NK-92 (cell line): ENCODE results near the gene UBALD2.
"Not testable (repeated sequence)": the region's sequence is repeated elsewhere in the genome, so short reads cannot be mapped to it uniquely, and the experiment has no call there.

Experiments
- DNase-seq: peaks from one replicate; lab custom pipeline; 2025; ENCODE audit not compliant: unreplicated experiment; lab: John Stamatoyannopoulos, UW

The UBALD2 gene

GRCh38 chr17:76265624-76266243, 586 bp downstream of the UBALD2 start:
- no peak for DNase-seq

DNA sequence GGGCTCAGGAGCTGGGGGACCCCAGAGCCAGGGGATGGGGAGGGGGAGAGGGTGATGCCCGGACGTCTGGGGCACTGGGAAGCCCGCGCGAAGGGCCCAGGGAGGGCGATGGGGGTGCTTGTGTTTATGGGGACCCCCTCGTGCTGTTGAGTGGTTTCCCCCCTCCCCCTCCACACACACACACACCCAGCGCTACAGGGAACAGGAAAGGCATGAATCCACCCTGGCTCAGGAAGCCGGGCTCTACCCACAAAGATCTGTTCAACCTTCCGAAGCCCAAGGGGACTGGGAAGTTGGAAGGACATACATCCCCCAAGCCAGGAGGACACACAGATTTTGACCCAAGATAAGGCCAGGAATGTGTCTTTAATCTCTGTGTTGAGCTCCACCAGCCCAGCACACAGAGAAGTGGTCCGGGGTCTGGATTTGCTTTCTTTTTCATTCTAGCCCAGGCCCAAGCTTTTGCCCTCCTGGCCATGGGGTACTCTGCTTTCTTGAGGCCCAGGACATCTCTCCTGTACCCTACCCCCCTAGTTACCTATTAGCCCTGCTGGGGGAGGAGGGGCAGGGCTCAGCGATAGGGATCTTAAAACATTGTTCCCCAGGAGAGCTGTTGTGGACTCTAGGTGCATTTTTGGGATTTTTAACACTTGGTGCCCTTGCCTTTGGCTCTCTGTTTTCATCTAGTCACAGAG, 1.2 kb downstream of the UBALD2 start:
- no peak for DNase-seq

DNA sequence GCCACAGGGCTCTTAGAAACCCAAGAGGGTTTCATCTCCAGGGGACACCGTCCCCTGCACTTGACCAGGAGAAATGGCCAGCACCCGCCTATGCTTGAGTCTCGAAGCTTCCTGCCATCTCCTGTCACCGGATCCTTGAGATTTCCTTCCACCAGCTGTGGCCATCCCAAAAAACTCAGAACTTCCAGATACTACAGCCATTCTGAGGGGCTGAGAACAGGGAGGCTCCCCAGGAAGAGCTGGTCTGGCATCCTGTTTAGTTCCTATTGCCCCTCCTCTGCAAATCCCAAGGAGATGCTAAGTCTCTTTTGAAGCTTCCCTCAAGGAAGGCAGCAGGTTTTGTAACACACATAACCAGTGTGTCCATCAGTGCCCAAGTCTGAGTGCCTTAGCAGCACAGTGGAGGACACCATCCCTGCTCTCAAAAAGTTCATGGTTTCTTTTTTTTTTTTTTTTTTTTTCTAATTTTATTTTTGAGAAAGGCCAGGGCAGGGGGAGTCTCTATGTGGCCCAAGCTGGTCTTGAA, 2.0 kb downstream of the UBALD2 start:
- no peak for DNase-seq

DNA sequence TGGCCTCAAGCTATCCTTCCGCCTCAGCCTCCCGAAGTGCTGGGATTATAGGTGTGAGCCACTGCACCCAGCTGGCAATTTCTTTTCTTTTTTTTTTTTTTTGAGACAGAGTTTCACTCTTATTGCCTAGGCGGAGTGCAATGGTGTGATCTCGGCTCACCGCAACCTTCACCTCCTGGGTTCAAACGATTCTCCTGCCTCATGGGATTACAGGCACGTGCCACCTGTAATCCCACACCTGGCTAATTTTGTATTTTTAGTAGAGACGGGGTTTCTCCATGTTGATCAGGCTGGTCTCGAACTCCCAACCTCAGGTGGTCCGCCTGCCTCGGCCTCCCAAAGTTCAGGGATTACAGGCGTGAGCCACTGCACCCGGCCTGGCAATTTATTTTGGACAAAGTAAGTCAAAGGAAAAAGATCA, 2.4 kb downstream of the UBALD2 start:
- DNase-seq = not testable (repeated sequence)

GRCh38 chr17:76268015-76268749, 3.0 kb downstream of the UBALD2 start:
- DNase-seq = no peak

GRCh38 chr17:76268991-76269981, 4.1 kb downstream of the UBALD2 start:
- DNase-seq = no peak

DNA sequence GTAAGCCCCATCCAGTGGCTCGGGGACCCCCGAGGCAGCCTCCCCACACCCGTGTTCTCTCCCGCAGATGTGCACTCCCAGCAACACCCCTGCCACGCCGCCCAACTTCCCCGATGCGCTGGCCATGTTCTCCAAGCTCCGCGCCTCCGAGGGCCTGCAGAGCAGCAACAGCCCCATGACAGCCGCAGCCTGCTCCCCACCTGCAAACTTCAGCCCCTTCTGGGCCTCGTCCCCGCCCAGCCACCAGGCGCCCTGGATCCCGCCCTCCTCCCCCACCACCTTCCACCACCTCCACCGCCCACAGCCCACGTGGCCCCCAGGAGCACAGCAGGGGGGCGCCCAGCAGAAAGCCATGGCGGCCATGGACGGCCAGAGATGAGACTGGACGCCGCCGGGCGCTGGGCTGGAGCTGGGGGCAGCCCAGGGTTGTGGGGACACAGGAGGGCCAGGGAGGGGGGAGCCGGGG, 5.0 kb downstream of the UBALD2 start:
- no peak for DNase-seq

GRCh38 chr17:76270770-76271668, 5.9 kb downstream of the UBALD2 start:
- DNase-seq = no peak

DNA sequence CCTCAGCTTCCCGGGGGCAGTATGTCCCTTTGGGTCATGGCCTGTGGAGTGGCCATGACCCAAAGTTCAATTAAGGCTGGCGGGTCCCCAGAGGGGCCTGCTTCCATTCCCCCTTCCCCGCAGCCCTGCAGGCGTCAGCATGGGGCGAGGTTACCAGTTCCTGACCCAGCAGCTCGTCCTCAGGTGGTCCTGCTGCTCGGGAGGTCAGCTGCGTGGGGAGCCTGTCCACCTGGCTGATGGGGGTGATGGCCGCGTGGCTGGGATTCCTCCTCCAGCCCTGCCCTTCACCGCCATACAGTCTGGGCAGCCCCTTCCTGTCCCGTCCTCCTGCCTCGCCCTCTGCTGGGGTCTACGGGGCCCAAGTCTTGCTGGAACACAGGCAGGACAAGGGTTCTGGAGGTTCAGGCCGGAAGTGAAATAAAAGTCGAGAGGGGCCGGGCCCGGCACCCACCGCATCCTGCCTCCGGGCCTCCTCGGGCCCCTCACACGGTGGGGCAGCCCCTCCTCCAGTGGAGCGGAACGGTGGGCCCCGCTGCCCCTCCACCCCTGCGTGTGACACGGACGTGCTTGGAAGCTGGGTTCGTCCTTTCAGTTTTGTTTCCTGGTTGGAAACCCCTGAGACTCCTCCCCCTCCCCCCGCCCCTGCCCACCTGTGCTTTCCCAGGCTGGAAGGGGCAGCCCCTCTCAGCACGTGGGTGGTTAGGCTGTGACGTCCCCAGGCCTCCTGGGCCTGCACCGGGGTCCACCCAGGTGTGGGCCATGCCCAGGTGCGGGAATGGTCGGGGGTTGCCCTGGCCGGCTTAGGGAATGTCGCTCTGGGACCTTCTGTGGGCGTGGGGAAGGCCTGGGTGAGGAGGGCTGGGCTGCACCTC, 6.8 kb downstream of the UBALD2 start:
- no peak for DNase-seq

DNA sequence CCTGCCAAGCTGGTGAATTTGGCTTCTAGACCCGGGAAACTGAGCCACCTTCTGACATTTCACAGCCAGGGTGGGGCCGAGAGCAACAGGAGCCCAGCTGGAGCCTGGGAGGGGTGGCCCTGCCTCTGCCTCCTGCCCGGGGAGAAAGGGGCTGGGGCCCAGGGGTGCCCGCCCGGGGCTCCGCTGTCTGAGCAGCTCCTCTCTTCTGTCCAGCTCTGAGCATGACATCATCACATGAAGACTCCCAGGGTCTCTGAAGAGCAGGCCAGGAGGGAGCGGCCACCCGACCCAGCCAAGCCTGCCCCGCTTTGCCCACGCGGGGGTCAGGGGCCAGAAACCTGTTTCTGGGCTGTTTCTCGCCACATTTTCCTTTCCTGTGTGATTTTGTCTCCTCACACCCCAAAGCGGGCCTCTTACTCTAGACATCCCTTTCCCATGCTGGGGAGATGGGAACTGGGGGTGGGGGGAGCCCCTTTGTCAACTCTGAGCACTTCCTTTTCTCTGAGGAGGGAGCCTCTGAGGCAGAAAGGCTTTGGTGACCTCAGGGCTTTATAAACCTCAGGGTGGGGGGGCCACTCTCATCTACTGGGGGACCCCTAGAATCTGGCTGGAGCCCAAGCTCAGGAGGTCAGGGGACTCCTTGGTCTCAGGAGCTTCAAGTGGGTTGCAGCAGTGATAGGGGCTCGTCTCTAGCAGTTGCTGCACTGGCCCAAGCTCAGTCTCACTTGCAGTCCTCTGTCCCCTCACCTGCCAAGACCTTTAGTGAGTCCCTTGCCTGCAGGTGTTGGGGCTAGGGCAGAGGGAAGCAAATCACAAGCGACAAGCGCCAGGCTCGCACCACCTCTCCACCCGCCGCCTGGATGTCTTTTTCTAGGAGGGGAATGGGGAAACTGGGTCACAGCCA, 7.6 kb downstream of the UBALD2 start:
- DNase-seq = no peak

- DNase-seq = no peak
These were observed 8.4 kb downstream of the UBALD2 start for GRCh38 chr17:76273445-76274111.

DNA sequence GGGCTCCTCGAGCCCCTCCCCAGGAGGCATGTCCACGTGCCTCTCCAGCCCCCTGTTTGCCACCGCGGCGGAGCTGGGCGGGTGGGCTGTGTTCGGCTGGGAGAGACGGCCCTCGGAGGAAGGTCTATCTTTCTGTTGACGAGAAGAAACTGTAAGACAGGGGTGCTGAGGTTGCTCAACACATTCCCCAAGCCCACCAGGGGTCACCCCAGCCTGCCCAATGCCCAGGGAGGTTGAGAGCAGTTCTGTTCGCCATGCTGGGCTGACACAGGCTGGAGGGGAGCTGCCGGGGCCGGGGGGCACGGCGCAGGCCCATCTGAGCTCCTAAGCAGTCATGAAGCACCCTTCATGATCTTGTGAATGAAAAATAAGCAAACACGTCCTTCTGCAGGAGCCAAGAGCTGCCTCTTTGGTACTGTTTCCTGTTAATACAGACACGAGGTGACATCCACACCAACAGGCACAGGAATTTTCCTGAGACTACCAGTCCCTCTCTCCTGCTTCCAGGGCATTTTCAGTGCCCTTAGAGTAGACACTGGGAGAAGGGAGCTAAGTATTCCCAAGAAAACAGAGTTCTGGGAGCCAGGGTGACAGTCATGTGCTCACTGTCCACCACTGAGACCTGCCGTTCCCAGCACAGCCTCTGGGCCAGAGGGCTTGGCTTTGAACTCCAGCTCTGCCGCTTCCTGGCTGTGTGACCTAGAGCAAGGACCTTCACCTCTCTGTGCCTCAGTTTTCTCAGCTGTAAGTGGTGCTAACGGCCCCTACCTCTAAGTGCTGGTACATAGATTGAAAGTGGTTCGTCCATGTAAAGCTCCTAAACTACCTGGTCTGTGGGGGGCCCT, 9.2 kb downstream of the UBALD2 start:
- no peak for DNase-seq

- no peak for DNase-seq
These were observed 10.4 kb downstream of the UBALD2 start for GRCh38 chr17:76275382-76276068.

DNA sequence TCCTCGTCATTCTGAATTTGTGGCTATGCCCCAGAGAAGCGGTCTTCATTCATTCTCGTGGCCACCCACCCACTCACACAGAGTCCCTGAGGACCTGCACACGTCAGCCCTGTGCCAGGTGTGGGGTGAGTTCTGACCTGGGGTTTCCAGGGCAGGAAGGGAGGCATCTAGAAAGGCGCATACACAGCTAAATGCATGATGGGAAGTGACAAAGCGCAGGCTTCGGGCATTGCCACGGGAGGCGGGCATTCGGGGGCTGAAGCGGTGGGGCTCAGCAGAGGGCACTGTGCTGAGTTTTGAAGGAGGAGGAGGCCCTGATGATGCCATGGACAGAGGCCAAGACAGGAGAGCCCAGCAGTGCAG, 10.9 kb downstream of the UBALD2 start:
- no peak for DNase-seq

- DNase-seq = no peak
These were observed 11.5 kb downstream of the UBALD2 start for GRCh38 chr17:76276461-76277299.
